HG03571 (cell line): ENCODE results near the gene EMCN.
"Not testable (repeated sequence)": the region's sequence is repeated elsewhere in the genome, so short reads cannot be mapped to it uniquely, and the experiment has no call there.

ENCODE experiments used
- ATAC-seq: cut with Tn5 transposase; IDR thresholded peaks from one replicate; pipeline ENCODE4 v1.9.1; 2021; ENCODE audit not compliant: unreplicated experiment

EMCN gene, protein sequence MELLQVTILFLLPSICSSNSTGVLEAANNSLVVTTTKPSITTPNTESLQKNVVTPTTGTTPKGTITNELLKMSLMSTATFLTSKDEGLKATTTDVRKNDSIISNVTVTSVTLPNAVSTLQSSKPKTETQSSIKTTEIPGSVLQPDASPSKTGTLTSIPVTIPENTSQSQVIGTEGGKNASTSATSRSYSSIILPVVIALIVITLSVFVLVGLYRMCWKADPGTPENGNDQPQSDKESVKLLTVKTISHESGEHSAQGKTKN

GRCh38 chr4:100517864-100518341, at the start of gene EMCN:
Gene EMCN, minus strand, starts transcription at chr4:100518022. Its CDS starts 108 bp downstream, at chr4:100517914.
- no peak for ATAC-seq

GRCh38 chr4:100566396-100566795, 48.6 kb upstream of the EMCN start:
- no peak for ATAC-seq

DNA sequence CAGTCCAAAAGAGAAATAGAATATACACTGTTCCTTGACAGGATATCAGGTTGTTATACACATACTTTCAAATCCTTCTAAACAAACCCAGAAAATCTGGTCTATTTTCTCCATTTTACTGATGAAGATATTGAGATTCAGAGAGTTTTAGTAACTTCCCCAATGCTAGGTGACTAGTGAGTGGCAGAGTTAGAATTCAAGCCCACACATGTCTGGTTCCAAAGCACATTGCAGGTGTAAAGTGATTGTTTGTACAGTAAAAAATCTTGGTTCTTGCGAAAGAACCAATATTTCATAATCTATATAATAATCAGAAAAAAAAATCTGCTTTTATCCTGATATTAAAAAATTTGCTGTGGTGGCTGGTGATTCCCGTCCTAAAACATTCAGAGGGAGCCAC, 39.5 kb upstream of the EMCN start:
- no peak for ATAC-seq

DNA sequence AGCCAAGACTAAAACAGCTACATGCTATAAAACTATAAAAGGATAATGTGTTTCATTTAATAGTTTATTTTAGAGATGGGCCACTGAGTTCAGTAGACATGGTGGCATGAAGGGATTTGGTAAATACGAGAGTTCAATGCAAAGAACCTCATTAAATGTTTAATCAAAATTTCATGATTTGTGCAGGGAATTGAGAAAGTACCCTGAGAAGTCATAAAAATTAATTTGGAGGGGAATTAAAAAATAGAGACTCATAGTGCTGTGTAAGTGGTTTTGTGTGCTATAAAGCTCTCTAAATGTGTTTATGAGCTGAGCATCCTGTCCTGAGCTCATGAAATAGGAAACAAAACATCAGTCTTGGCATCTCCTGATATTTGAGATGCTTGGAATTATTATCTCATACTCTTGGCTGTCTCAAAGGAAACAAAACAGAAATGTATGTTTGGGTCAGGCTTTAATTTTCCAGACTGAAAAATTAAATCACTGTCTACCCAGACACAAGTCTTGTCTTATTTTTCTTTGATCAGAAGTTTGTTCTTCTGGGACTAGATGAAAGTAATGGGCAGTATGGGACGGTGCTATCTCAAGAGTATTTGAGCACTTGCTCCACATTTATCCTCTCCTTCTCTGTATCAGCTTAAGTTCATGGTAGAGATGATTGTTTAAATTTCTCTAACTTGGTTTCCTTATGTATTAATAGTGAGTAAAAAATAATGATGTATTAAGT, 38.0 kb upstream of the EMCN start:
- no peak for ATAC-seq

DNA sequence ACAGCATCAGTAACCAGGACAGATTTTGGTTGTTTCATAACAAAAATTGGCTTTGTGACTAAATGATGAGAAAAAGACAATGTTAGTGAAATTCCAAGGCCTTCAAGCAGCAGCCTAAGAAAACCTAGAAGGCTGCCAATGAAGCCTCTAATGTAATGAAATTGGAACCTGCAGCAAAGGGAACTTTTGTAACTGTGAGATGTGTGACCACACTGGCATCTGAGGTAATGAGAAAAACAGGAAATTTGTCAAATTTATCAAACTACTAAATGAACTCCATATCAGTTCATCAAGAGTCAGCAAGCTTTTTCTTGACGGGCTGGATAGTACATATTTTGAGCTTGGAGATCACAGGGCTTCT, 30.4 kb upstream of the EMCN start:
- no peak for ATAC-seq

DNA sequence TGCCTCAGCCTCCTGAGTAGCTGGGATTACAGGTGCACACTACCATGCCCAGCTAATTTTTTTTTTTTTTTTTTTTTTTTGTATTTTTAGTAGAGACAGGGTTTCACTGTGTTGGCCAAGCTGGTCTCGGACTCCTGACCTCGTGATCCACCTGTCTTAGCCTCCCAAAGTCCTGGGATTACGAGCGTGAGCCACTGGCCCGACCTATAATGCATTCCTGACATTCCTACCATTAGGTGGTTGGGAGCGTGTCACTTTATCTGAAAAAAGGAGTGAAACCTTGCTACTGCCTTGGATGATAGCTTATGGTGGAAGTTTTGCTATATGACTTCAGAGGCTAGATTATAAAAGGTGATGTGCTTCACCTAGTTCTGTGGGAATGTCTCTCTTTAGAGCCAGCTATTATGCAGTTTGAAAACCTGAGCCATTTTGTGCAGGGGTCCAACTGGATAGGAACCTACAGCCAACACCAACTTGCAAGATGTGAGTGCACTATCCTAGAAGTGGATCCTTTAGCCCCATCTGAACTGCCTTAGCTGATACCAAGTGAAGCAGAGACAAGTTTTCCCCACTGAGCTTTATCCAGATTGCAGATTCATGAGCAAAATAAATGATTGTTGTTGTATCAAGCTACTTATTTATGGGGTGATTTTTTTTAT, 29.8 kb upstream of the EMCN start:
- ATAC-seq, result no peak

DNA sequence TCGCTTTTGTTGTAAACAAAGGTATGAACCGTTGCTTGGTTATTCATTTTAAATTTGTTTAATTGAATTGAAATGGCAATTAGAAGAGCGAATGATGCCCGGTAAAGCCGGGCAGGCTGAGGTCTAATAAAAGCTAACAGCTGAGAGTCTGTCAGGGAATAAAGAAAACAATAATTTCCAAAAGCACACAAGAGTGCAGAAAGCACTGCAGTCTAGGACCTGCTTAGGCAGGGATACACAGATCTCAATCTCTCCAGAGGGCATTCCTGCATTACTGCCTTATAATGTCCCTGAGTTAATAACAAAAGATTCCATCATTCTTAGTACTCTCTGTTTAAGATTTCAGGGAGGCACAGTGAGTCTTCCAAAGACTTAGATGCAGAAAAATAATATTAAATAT, 27.6 kb upstream of the EMCN start:
- ATAC-seq, result no peak

DNA sequence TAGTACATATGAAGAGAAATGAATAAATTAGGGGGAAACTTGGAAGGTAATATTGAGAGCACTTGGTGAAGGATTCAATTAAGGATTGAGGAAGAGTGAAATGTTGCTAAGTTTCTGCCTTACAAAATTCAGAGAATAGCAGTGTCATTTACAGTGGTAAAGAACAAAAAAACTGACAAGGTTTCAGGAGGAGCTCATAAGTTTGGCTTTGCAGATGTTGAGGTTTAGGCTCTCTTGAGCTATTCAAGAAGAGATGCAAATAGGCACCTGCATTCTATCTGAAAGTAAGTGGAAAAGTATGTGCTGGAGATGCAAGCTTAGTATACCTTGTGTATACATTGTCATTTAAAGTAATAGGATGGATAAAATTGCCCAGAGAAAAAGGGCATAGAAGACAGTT, 22.3 kb upstream of the EMCN start:
- ATAC-seq, result no peak

GRCh38 chr4:100539706-100540105, 21.9 kb upstream of the EMCN start:
- no peak for ATAC-seq

- no peak for ATAC-seq
Observed at GRCh38 chr4:100533741-100534140, 15.9 kb upstream of the EMCN start.

DNA sequence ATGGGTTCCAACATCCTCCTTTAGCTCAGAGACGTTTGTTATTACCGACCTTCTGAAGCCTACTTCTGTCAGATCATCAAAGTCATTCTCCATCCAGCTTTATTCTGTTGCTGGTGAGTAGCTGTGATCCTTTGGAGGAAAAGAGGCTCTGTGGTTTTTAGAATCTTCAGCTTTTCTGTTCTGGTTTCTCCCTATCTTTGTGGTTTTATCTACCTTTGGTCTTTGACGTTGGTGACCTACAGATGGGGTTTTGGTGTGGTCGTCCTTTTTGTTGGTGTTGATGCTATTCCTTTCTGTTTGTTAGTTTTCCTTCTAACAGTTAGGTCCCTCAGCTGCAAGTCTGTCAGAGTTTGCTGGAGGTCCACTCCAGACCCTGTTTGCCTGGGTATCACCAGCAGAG, 12.3 kb upstream of the EMCN start:
- ATAC-seq, result not testable (repeated sequence)

- no peak for ATAC-seq
Observed at GRCh38 chr4:100525686-100526085, 7.9 kb upstream of the EMCN start.

DNA sequence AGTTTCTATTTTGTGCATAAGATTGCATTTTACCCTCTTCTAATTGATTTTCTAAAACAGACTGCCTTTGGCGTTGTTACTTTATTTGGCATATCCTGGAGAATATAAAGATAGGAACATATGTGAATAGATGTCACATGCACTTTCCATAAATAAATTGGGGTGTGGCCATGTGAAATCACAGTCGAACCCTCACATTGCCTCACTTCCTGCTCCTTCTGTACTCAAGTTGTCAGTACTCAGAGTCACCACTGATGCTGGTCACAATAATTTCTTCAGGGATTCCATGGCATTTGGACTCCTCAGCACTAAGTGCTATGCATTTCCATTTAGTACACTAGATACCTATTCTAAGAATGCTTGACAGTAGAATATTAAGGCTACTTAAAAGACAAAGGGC, 1.4 kb upstream of the EMCN start:
- ATAC-seq, result no peak

GRCh38 chr4:100516225-100516624, 1.6 kb downstream of the EMCN start:
- no peak for ATAC-seq

- no peak for ATAC-seq
Observed at GRCh38 chr4:100511896-100512295, 5.9 kb downstream of the EMCN start.

GRCh38 chr4:100510551-100510950, 7.3 kb downstream of the EMCN start:
- no peak for ATAC-seq

GRCh38 chr4:100509386-100509785, 8.4 kb downstream of the EMCN start:
- no peak for ATAC-seq

DNA sequence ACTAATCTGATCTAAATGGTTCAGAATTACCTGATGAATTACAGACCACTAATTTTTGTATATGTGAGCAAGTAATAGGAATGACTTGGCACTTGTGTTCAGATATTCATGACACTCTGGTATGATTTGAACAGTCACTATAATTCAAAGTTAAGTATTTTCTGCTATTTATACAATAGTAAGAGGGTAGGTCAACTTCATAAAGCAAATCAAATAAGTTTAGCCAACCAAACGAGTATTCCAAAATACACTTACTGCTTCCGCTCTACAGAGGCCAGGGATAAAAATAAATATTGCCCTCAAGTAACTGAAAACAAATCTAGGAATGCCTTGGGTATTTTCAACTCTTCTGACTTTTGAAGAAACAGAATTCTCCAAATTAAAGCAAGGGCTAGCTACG, 9.1 kb downstream of the EMCN start:
- no peak for ATAC-seq

DNA sequence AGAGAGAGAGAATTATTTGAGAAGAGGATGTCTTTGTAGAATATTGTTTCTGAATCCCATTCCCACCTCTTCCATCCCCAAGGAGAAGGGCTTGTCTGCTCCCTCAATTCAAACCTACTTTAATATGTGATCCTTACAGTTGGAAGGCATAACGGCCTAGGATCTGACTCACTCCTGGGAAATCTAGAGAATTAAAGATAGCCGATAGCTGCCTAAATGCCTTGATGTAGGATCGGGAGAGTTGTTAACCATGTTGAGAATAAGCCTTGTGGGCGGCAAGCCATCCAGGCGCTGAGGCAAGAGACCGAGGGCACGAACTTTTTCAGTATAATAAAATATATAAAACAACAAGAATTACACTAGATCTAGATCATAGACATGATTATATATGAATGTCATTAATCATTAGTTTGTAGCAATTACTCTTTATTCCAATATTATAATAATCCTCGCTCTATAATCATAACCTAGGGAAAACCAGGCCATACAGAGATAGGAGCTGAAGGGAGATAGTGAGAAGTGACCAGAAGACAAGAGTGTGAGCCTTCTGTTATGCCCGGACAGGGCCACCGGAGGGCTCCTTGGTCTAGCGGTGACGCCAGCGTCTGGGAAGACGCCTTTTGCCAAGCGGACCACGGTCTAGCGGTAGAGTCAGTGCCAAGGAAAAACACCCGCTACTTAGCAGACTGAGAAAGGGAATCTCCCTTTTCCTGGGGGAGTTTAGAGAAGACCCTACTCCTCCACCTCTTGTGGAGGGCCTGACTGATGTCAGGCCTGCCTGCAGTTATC, 13.5 kb downstream of the EMCN start:
- ATAC-seq, result no peak

GRCh38 chr4:100497791-100498190, 20.0 kb downstream of the EMCN start:
- ATAC-seq, result no peak

- no peak for ATAC-seq
Observed at GRCh38 chr4:100495074-100495473, 22.7 kb downstream of the EMCN start.
